GM12878 (cell line): Measurements from ENCODE around the gene SURF2. TPM values are rescaled to one million over a fixed set of nuclear protein-coding genes. Genes with fewer than 3 reads are reported as not detected.

Source experiments
- ATAC-seq: fragments of 200-7000 bp; cut with Tn5 transposase; 3 replicates; pipeline ENCODE4 v1.9.1; 2020; ENCODE audit warnings: mild to moderate bottlenecking, moderate library complexity
- BruUV-seq: library from RNA; stranded (reverse); fragments of 400-500 nt; replicated peaks from 2 replicates; lab custom pipeline; 2021; lab: Mats Ljungman, UMichigan
- CTCF ChIA-PET: fragments of 300-600 bp; sonication (Branson Sonifier 250); formaldehyde crosslinking; extraction: SDS; loops from one replicate; lab custom pipeline; 2021; ENCODE audit warnings: inconsistent platforms; lab: Yijun Ruan, JAX
- POLR2A ChIA-PET: fragments of 350-600 bp; formaldehyde crosslinking; extraction: SDS; loops from one replicate; lab custom pipeline; 2021; ENCODE audit warnings: inconsistent platforms; lab: Charles Lee
- RAD21 ChIA-PET: fragments of 300-600 bp; sonication (Branson Sonifier 250); formaldehyde crosslinking; loops from one replicate; lab custom pipeline; 2023; ENCODE audit warnings: antibody characterized with exemption; ENCODE audit not compliant: unreplicated experiment; lab: Charles Lee
- SMC1A ChIA-PET: fragments of 300-600 bp; sonication (Branson Sonifier 250); formaldehyde crosslinking; loops from one replicate; lab custom pipeline; 2023; ENCODE audit not compliant: unreplicated experiment, uncharacterized antibody; lab: Charles Lee
- DNase-seq: peaks from one replicate; pipeline ENCODE4 v3.0.0-alpha.2; 2011; ENCODE audit warnings: low read depth, low spot score
- FAIRE-seq: peaks from 3 replicates; lab custom pipeline; 2011; peaks lifted over from hg19 to GRCh38; lab: Jason Lieb, UNC
- H2AFZ ChIP-seq: 2 replicates; pipeline ENCODE4 v1.6.0; 2011; ENCODE audit warnings: low read depth, low read length, control low read depth; ENCODE audit not compliant: control insufficient read depth
- H3K27ac ChIP-seq: 2 replicates; pipeline ENCODE4 v1.5.1; 2011; ENCODE audit warnings: control low read depth; ENCODE audit not compliant: control insufficient read depth, insufficient read depth
- H3K27me3 ChIP-seq, 2 experiments: replicated peaks in 1 of 2; 2 replicates each; pipeline versions ENCODE4 v1.6.0 to v1.6.1; 2011; ENCODE audit warnings: low read length in 1 of 2; ENCODE audit not compliant: control insufficient read depth in 2 of 2, insufficient read depth in 2 of 2
- H3K36me3 ChIP-seq, 2 experiments: 2 replicates each; pipeline ENCODE4 v1.5.1; 2011; ENCODE audit warnings: low read length in 1 of 2; ENCODE audit not compliant: control insufficient read depth in 2 of 2, insufficient read depth in 2 of 2
- H3K4me1 ChIP-seq: 2 replicates; pipeline ENCODE4 v1.6.1; 2011; ENCODE audit warnings: mild to moderate bottlenecking, low read length, moderate library complexity, mixed read lengths; ENCODE audit not compliant: control insufficient read depth, insufficient read depth
- H3K4me2 ChIP-seq: 2 replicates; pipeline ENCODE4 v1.6.0; 2011; ENCODE audit warnings: control low read depth; ENCODE audit not compliant: control insufficient read depth, insufficient read depth
- H3K4me3 ChIP-seq: fragments of 200-600 bp; sonication (generic); 2 replicates; pipeline ENCODE4 v1.5.1; 2016
- H3K79me2 ChIP-seq: 2 replicates; pipeline ENCODE4 v1.6.0; 2011; ENCODE audit warnings: low read length; ENCODE audit not compliant: control insufficient read depth, insufficient read depth
- H3K9ac ChIP-seq: 2 replicates; pipeline ENCODE4 v1.8.0; 2011; ENCODE audit warnings: low read length, control low read depth, mixed read lengths; ENCODE audit not compliant: control insufficient read depth, insufficient read depth
- H3K9me3 ChIP-seq: replicated peaks from 3 replicates; pipeline ENCODE4 v1.5.1; 2011; ENCODE audit warnings: mild to moderate bottlenecking, low read length; ENCODE audit not compliant: control insufficient read depth, insufficient read depth
- H4K20me1 ChIP-seq: 2 replicates; pipeline ENCODE4 v1.6.0; 2011; ENCODE audit not compliant: control insufficient read depth, insufficient read depth
- GABPA ChIP-seq: IDR thresholded peaks from 2 replicates; pipeline ENCODE4 v1.6.1; 2014; ENCODE audit warnings: antibody characterized with exemption, low read depth, mild to moderate bottlenecking, inconsistent platforms
- MYC ChIP-seq: IDR thresholded peaks from 2 replicates; pipeline ENCODE4 v1.6.1; 2011; ENCODE audit warnings: mild to moderate bottlenecking, low read length, moderate library complexity, inconsistent platforms; ENCODE audit not compliant: insufficient read depth, insufficient replicate concordance, insufficient read length, severe bottlenecking
- RBBP5 ChIP-seq: fragments of 200-600 bp; sonication (generic); conservative IDR thresholded peaks from 2 replicates; pipeline ENCODE4 v1.6.1; 2016
- ZSCAN29 ChIP-seq: fragments of 450-650 bp; IDR thresholded peaks from 2 replicates; pipeline ENCODE4 v1.6.1; 2017; ENCODE audit warnings: mild to moderate bottlenecking, moderate library complexity
- WGBS: methylation state at CpG from one replicate; pipeline ENCODE4 v1.1.6; 2016; ENCODE audit warnings: low lambda C conversion rate; ENCODE audit not compliant: insufficient replicate concordance, insufficient coverage; ENCODE audit errors: missing lambda C conversion rate; 5-methylcytosine and 5-hydroxymethylcytosine counted together
- in situ Hi-C: fragments of 300-500 bp; cut with MboI; formaldehyde crosslinking; loops from 9 replicates; pipeline ENCODE4 v1.14.3; 2018; ENCODE audit warnings: mixed read lengths
- intact Hi-C: fragments of 100-400 bp; cut with micrococcal nuclease; formaldehyde crosslinking; loops from one replicate; pipeline ENCODE4 v1.14.2; 2022; ENCODE audit not compliant: unreplicated experiment
- polyA plus RNA-seq, 11 experiments: library from polyadenylated mRNA; depleted of rRNA in 4 of 11; unstranded in 6 of 11; stranded (reverse) in 5 of 11; fragments of >200 nt; fragmentation: Nextera tagmentation in 4 of 11; fragmentation: Illumina TruSeq in 1 of 11; extraction: Ambion mirVana in 4 of 11; extraction: Trizol in 1 of 11; gene quantifications; 1 replicate in 1 of 11; 2 replicates in 10 of 11; pipeline versions ENCODE4 v1.2.1 to v1.2.3, GENCODE V29; 2011 to 2016; ENCODE audit warnings: inconsistent platforms in 2 of 11, missing spikeins in 2 of 11, low read depth in 1 of 11
- total RNA-seq, 4 experiments: library from RNA; depleted of rRNA in 3 of 4; stranded (reverse); fragments of >200 nt in 3 of 4; fragmentation: Illumina TruSeq in 1 of 4; extraction: Trizol in 1 of 4; gene quantifications; 2 replicates each; pipeline versions ENCODE4 v1.2.1 to v1.2.3, GENCODE V29; 2013 to 2021
- TF ChIP-seq, protein P1 (sequence below), 3 experiments: IDR thresholded peaks in 2 of 3; conservative IDR thresholded peaks in 1 of 3; 2 replicates each; pipeline ENCODE4 v1.5.1; 2011; ENCODE audit warnings: low read depth in 3 of 3, low read length in 3 of 3, mild to moderate bottlenecking in 3 of 3, control low read depth in 2 of 3, moderate library complexity in 2 of 3, inconsistent platforms in 1 of 3, mixed read lengths in 1 of 3; ENCODE audit not compliant: control insufficient read depth in 2 of 3, insufficient read depth in 1 of 3; ENCODE audit errors: extremely low read depth in 1 of 3
- TF ChIP-seq, protein P2 (sequence below): IDR thresholded peaks from 2 replicates; pipeline ENCODE4 v1.6.1; 2011; ENCODE audit warnings: low read depth, low read length, improper control_type of control experiment, borderline replicate concordance
- TF ChIP-seq, protein P3 (sequence below): fragments of 150-350 bp; IDR thresholded peaks from 2 replicates; pipeline ENCODE4 v1.6.1; 2016; ENCODE audit warnings: low read depth, low read length

The SURF2 gene
- total and polyA plus RNA-seq, 10 of the 15 experiments (the other 5 are each of a cell fraction or from before 2014, with no cell fraction given), result 4.0 to 41.7 (median 20.8) TPM

DNA sequence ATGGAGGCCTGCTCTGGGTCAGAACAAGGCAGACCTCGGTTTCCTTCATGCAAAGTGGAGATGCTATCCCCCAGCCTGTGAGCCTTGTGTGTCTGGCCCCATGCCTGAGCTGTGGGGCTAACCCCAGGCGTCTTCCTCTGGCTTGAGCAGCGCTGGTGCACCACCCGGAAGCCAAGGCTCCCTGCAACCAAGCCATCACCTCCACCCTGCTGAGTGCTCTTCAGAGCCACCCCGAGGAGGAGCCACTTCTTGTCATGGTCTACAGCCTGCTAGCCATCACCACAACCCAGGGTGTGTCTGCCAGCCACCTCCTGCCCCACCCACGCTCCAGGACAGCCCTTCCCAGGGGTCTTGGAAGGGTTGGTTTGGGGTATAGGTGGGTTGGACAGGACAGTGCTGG, 45.2 kb downstream of the SURF2 start:
- intact Hi-C loops (no loop called here), in situ Hi-C loops (no loop called here)
- no peak for DNase-seq
- Histone ChIP-seq H4K20me1 (no peaks in the 10 kb centered on the region; the same call in 1 of the 2 replicates), H3K9ac (no peak overlapping the region), H3K4me1 (no peaks in the 10 kb centered on the region), H2AFZ (no peak overlapping the region), H3K9me3 (no peaks in the 10 kb centered on the region), H3K4me3 (no peak overlapping the region), H3K27me3 (no peaks in the 10 kb centered on the region), H3K79me2 (no peaks in the 10 kb centered on the region), H3K4me2 (no peak overlapping the region), H3K27ac (no peak overlapping the region), H3K36me3 (peaks cover 14 to 21% of the 10 kb centered on the region in 2 experiments; a peak in 3 of 4 replicates)
- ChIA-PET RAD21 (interaction anchor here (1.0 to 1.3 kb wide), 2 partner anchors 22 to 76 kb away, joined by 3 read pairs; no protein-coding TSS in a partner anchor), CTCF (interaction anchor here (1.1 to 2.0 kb wide), 4 partner anchors 14 to 215 kb away, joined by 3 to 6 read pairs (median 6); no protein-coding TSS in a partner anchor), POLR2A (no interaction called here), SMC1A (no interaction called here)
- no peak for ATAC-seq
- FAIRE-seq, result no peak
- BruUV-seq, result no TSS peak
- 80% methylated on average over 6 of the region's 6 CpGs for WGBS
- TF ChIP-seq MYC (no peak), GABPA (no peak), RBBP5 (no peak), ZSCAN29 (no peak)

DNA sequence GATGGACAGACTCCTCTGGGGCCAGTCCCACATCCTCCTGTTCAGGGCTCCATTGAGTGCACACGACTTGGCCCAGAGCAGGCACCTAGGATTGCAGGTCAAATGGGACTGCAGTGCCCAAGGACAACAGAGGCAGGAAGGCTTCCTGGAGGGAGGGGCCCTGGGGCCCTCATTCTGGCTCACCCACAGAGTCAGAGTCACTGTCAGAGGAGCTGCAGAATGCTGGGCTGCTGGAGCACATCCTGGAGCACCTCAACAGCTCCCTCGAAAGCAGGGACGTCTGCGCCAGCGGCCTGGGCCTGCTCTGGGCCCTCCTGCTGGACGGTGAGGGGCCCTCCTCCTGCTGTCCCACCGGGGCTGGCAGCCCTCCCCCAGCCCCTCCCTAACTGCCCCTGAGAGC, 46.3 kb downstream of the SURF2 start:
- no TSS peak for BruUV-seq
- intact Hi-C loops, result no loop called here

More for the DNA sequence above, 46.3 kb downstream of the SURF2 start:
- DNase-seq (no peak), FAIRE-seq (no peak), ATAC-seq (no peak)
- peaks cover 15 to 22% of the 10 kb centered on the region in 2 experiments; a peak in 3 of 4 replicates for H3K36me3 ChIP-seq
- no peak overlapping the region for H3K4me2 ChIP-seq
- 71% methylated on average over 7 of the region's 7 CpGs for WGBS
- H3K79me2 ChIP-seq, result no peaks in the 10 kb centered on the region
- no peak overlapping the region for H3K4me3 ChIP-seq
- no peaks in the 10 kb centered on the region for H3K9me3 ChIP-seq
- no peak overlapping the region for H2AFZ ChIP-seq
- ChIA-PET SMC1A (no interaction called here), CTCF (interaction anchor here (1.0 kb wide), 1 partner anchor 72 kb away, joined by 3 read pairs; no protein-coding TSS in a partner anchor), RAD21 (no interaction called here), POLR2A (no interaction called here)
- H3K4me1 ChIP-seq, result no peaks in the 10 kb centered on the region
- no peak overlapping the region for H3K27ac ChIP-seq
- in situ Hi-C loops, result no loop called here
- H4K20me1 ChIP-seq, result no peaks in the 10 kb centered on the region; the same call in 1 of the 2 replicates
- H3K27me3 ChIP-seq, result no peaks in the 10 kb centered on the region
- TF ChIP-seq, protein P1, sequence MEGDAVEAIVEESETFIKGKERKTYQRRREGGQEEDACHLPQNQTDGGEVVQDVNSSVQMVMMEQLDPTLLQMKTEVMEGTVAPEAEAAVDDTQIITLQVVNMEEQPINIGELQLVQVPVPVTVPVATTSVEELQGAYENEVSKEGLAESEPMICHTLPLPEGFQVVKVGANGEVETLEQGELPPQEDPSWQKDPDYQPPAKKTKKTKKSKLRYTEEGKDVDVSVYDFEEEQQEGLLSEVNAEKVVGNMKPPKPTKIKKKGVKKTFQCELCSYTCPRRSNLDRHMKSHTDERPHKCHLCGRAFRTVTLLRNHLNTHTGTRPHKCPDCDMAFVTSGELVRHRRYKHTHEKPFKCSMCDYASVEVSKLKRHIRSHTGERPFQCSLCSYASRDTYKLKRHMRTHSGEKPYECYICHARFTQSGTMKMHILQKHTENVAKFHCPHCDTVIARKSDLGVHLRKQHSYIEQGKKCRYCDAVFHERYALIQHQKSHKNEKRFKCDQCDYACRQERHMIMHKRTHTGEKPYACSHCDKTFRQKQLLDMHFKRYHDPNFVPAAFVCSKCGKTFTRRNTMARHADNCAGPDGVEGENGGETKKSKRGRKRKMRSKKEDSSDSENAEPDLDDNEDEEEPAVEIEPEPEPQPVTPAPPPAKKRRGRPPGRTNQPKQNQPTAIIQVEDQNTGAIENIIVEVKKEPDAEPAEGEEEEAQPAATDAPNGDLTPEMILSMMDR (IDR thresholded peaks at IDR 0.05 in 2 of 3, conservative IDR thresholded peaks at IDR 0.05 in 1 of 3; ENCODE audit: control insufficient read depth in 2 of 3, extremely low read depth in 1 of 3, insufficient read depth in 1 of 3, low read depth in 3 of 3, low read length in 3 of 3), result no peak
- TF ChIP-seq, protein P2, sequence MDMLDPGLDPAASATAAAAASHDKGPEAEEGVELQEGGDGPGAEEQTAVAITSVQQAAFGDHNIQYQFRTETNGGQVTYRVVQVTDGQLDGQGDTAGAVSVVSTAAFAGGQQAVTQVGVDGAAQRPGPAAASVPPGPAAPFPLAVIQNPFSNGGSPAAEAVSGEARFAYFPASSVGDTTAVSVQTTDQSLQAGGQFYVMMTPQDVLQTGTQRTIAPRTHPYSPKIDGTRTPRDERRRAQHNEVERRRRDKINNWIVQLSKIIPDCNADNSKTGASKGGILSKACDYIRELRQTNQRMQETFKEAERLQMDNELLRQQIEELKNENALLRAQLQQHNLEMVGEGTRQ, result no peak
- TF ChIP-seq, protein P3, sequence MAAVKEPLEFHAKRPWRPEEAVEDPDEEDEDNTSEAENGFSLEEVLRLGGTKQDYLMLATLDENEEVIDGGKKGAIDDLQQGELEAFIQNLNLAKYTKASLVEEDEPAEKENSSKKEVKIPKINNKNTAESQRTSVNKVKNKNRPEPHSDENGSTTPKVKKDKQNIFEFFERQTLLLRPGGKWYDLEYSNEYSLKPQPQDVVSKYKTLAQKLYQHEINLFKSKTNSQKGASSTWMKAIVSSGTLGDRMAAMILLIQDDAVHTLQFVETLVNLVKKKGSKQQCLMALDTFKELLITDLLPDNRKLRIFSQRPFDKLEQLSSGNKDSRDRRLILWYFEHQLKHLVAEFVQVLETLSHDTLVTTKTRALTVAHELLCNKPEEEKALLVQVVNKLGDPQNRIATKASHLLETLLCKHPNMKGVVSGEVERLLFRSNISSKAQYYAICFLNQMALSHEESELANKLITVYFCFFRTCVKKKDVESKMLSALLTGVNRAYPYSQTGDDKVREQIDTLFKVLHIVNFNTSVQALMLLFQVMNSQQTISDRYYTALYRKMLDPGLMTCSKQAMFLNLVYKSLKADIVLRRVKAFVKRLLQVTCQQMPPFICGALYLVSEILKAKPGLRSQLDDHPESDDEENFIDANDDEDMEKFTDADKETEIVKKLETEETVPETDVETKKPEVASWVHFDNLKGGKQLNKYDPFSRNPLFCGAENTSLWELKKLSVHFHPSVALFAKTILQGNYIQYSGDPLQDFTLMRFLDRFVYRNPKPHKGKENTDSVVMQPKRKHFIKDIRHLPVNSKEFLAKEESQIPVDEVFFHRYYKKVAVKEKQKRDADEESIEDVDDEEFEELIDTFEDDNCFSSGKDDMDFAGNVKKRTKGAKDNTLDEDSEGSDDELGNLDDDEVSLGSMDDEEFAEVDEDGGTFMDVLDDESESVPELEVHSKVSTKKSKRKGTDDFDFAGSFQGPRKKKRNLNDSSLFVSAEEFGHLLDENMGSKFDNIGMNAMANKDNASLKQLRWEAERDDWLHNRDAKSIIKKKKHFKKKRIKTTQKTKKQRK, result no peak
- no peak overlapping the region for H3K9ac ChIP-seq
